A549 (cell line): ENCODE data around the gene DSCAM. TPM values are rescaled to one million over a fixed set of nuclear protein-coding genes. Genes with fewer than 3 reads are reported as not detected.

Experiments
- ATAC-seq, 2 experiments: fragments of 200-7000 bp in 1 of 2; fragments of >200 bp in 1 of 2; cut with Nextera tagmentation in 1 of 2; cut with Tn5 transposase in 1 of 2; 3 replicates each; pipeline versions ENCODE4 v1.8.0 to v1.9.1; 2018 to 2020; ENCODE audit warnings: mild to moderate bottlenecking in 1 of 2, moderate library complexity in 1 of 2
- CTCF ChIA-PET: fragments of 300-600 bp; sonication (Branson Sonifier 250); formaldehyde crosslinking; extraction: SDS; loops from one replicate; lab custom pipeline; 2021; ENCODE audit warnings: antibody characterized with exemption, inconsistent platforms; lab: Yijun Ruan, JAX
- POLR2A ChIA-PET: fragments of 350-600 bp; formaldehyde crosslinking; extraction: SDS; loops from one replicate; lab custom pipeline; 2021; ENCODE audit warnings: antibody characterized with exemption, inconsistent platforms; lab: Yijun Ruan, JAX
- DNase-seq, 2 experiments: peaks; one replicate each; pipeline versions ENCODE4 v3.0.0 to v3.0.0-alpha.2; 2011 to 2016; ENCODE audit warnings: low read depth in 1 of 2, low spot score in 1 of 2
- FAIRE-seq: peaks from 2 replicates; lab custom pipeline; 2011; peaks lifted over from hg19 to GRCh38; lab: Jason Lieb, UNC
- H3K27ac ChIP-seq, 2 experiments: fragments of >200 bp; sonication (Bioruptor Twin); formaldehyde crosslinking; 3 replicates each; pipeline ENCODE4 v1.5.1; 2016 to 2017
- H3K4me1 ChIP-seq: fragments of >200 bp; sonication (Bioruptor Twin); formaldehyde crosslinking; 3 replicates; pipeline ENCODE4 v1.6.1; 2016
- H3K4me2 ChIP-seq: fragments of >200 bp; sonication (Bioruptor Twin); formaldehyde crosslinking; 3 replicates; pipeline ENCODE4 v1.6.1; 2016
- H3K4me3 ChIP-seq: fragments of >200 bp; sonication (Bioruptor Twin); formaldehyde crosslinking; 3 replicates; pipeline ENCODE4 v1.5.1; 2016
- H3K9me3 ChIP-seq: fragments of >200 bp; sonication (Bioruptor Twin); formaldehyde crosslinking; 3 replicates; pipeline ENCODE4 v1.6.1; 2016
- CBX2 ChIP-seq: fragments of 200-600 bp; sonication (generic); IDR thresholded peaks from 2 replicates; pipeline ENCODE4 v1.6.1; 2016; ENCODE audit warnings: low read depth, mild to moderate bottlenecking, borderline replicate concordance
- CBX8 ChIP-seq: fragments of 200-600 bp; sonication (generic); IDR thresholded peaks from 2 replicates; pipeline ENCODE4 v1.6.1; 2016
- CEBPB ChIP-seq, 2 experiments: fragments of >200 bp in 1 of 2; sonication (Bioruptor Twin) in 1 of 2; formaldehyde crosslinking in 1 of 2; IDR thresholded peaks; 2 replicates each; pipeline ENCODE4 v1.6.1; 2012 to 2016
- CTCF ChIP-seq: fragments of >200 bp; sonication (Bioruptor Twin); formaldehyde crosslinking; IDR thresholded peaks from 3 replicates; pipeline ENCODE4 v1.5.1; 2016
- EHMT2 ChIP-seq: fragments of 200-600 bp; sonication (generic); IDR thresholded peaks from 2 replicates; pipeline ENCODE4 v1.6.1; 2016; ENCODE audit warnings: antibody characterized with exemption, low read depth, mild to moderate bottlenecking, moderate library complexity
- ESRRA ChIP-seq: fragments of 150-350 bp; IDR thresholded peaks from 2 replicates; pipeline ENCODE4 v1.6.1; 2014; ENCODE audit warnings: mild to moderate bottlenecking, low read length, borderline replicate concordance
- FOSB ChIP-seq: fragments of 250-450 bp; sonication (Bioruptor Pico); IDR thresholded peaks from 2 replicates; pipeline ENCODE4 v1.5.0; 2020; ENCODE audit warnings: mild to moderate bottlenecking, moderate library complexity
- FOSL2 ChIP-seq, 2 experiments: fragments of 450-650 bp in 1 of 2; fragments of >200 bp in 1 of 2; sonication (Bioruptor Twin) in 1 of 2; formaldehyde crosslinking; IDR thresholded peaks; 2 replicates each; pipeline versions ENCODE4 v1.5.0 to v1.6.1; 2016 to 2020; ENCODE audit warnings: mild to moderate bottlenecking in 1 of 2, moderate library complexity in 1 of 2
- HES2 ChIP-seq: fragments of >200 bp; sonication (Bioruptor Twin); formaldehyde crosslinking; IDR thresholded peaks from 2 replicates; pipeline ENCODE4 v1.6.1; 2016
- HMGXB4 ChIP-seq: fragments of 250-450 bp; sonication (Bioruptor Pico); IDR thresholded peaks from 2 replicates; pipeline ENCODE4 v1.5.0; 2021; ENCODE audit warnings: mild to moderate bottlenecking, moderate library complexity, borderline replicate concordance
- HOXB13 ChIP-seq: fragments of 250-450 bp; sonication (Bioruptor Pico); IDR thresholded peaks from 2 replicates; pipeline ENCODE4 v1.5.0; 2020; ENCODE audit warnings: low read depth, mild to moderate bottlenecking, moderate library complexity
- HOXB5 ChIP-seq: fragments of 250-450 bp; sonication (Bioruptor Pico); IDR thresholded peaks from 2 replicates; pipeline ENCODE4 v1.5.0; 2020; ENCODE audit warnings: mild to moderate bottlenecking, moderate library complexity
- KDM1A ChIP-seq: fragments of 200-600 bp; sonication (generic); IDR thresholded peaks from 2 replicates; pipeline ENCODE4 v1.6.1; 2016; ENCODE audit warnings: low read depth, mild to moderate bottlenecking
- KDM5A ChIP-seq: fragments of 200-600 bp; sonication (generic); IDR thresholded peaks from 2 replicates; pipeline ENCODE4 v1.6.1; 2016; ENCODE audit warnings: antibody characterized with exemption, mild to moderate bottlenecking
- MYC ChIP-seq: IDR thresholded peaks from 2 replicates; pipeline ENCODE4 v1.6.1; 2012; ENCODE audit warnings: mild to moderate bottlenecking, inconsistent platforms, low read length, improper control_type of control experiment, borderline replicate concordance
- NFE2L2 ChIP-seq: fragments of 150-350 bp; conservative IDR thresholded peaks from 2 replicates; pipeline ENCODE4 v1.6.1; 2014; ENCODE audit warnings: low read length
- NPAS2 ChIP-seq: fragments of 250-450 bp; sonication (Bioruptor Pico); IDR thresholded peaks from 2 replicates; pipeline ENCODE4 v1.8.0; 2022; ENCODE audit warnings: mild to moderate bottlenecking, moderate library complexity, borderline replicate concordance
- NR3C1 ChIP-seq: fragments of >200 bp; sonication (Bioruptor Twin); formaldehyde crosslinking; IDR thresholded peaks from 3 replicates; pipeline ENCODE4 v1.6.1; 2017
- PBX3 ChIP-seq: IDR thresholded peaks from 2 replicates; pipeline ENCODE4 v1.6.1; 2012
- RCOR1 ChIP-seq: fragments of 150-350 bp; IDR thresholded peaks from 2 replicates; pipeline ENCODE4 v1.6.1; 2014; ENCODE audit warnings: antibody characterized with exemption, low read length, low read depth
- RFX5 ChIP-seq: fragments of 450-650 bp; IDR thresholded peaks from 2 replicates; pipeline ENCODE4 v1.7.1; 2014; ENCODE audit warnings: antibody characterized with exemption, mild to moderate bottlenecking, moderate library complexity
- RNF2 ChIP-seq: fragments of 200-600 bp; sonication (generic); IDR thresholded peaks from 2 replicates; pipeline ENCODE4 v1.6.1; 2016; ENCODE audit warnings: low read depth, mild to moderate bottlenecking, antibody characterized with exemption, moderate library complexity, borderline replicate concordance
- TP53 ChIP-seq: fragments of 250-450 bp; sonication (Bioruptor Pico); IDR thresholded peaks from 2 replicates; pipeline ENCODE4 v1.5.0; 2021; ENCODE audit warnings: mild to moderate bottlenecking, moderate library complexity
- ZC3H11A ChIP-seq: fragments of 450-650 bp; IDR thresholded peaks from 2 replicates; pipeline ENCODE4 v1.6.1; 2014; ENCODE audit warnings: antibody characterized with exemption, mild to moderate bottlenecking
- ZNF302 ChIP-seq: fragments of 250-450 bp; sonication (Bioruptor Pico); IDR thresholded peaks from 2 replicates; pipeline ENCODE4 v1.9.0; 2021; ENCODE audit warnings: inconsistent platforms, mild to moderate bottlenecking, moderate library complexity
- ZSCAN20 ChIP-seq: fragments of 250-450 bp; sonication (Bioruptor Pico); IDR thresholded peaks from 2 replicates; pipeline ENCODE4 v1.8.0; 2022; ENCODE audit warnings: mild to moderate bottlenecking, moderate library complexity
- WGBS: methylation state at CpG from one replicate; pipeline ENCODE4 v1.1.6; 2017; ENCODE audit errors: missing lambda C conversion rate; 5-methylcytosine and 5-hydroxymethylcytosine counted together
- polyA plus RNA-seq, 4 experiments: library from polyadenylated mRNA; depleted of rRNA in 3 of 4; stranded (reverse); fragments of >200 nt; fragmentation: RNase III in 1 of 4; extraction: RNeasy Plus Mini Kit Qiagen cat#74134 plus additional on column Dnase treatment in 1 of 4; gene quantifications; 2 replicates in 3 of 4; 3 replicates in 1 of 4; pipeline ENCODE4 v1.2.3, GENCODE V29; 2011 to 2017
- TF ChIP-seq, protein P1 (sequence below): fragments of 250-450 bp; sonication (Bioruptor Pico); IDR thresholded peaks from 2 replicates; pipeline ENCODE4 v1.5.0; 2020; ENCODE audit warnings: low read depth, mild to moderate bottlenecking, moderate library complexity

The DSCAM gene
- polyA plus RNA-seq, 2 of the 4 experiments (the other 2 are of a cell fraction): not detected

DNA sequence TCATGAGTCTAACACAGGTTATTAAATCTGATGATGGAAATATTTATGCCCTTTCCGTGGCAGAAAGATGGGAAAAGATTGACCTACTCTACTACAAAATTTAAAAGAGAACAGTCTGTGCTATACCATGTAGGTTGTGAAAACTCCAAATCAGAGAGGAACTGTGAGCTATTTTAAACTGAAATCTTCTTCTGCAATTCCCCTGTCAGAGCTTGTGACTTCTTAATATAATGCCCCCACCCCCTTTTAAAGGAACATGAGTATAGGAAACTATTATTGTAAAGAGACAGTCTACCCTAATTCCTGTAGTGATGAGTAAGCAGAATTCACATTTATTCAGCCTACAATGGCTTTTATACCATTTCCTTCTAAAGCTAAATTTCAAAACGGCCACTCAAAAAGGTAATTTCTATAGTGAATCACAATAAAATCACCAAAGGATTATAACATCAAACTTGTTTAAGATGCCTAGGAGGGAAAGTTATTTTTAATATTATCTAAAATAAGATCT is 11.7 kb downstream of the DSCAM start:
- H3K27ac ChIP-seq: no peak overlapping the region
- ATAC-seq: no peak
- H3K4me3 ChIP-seq: no peak overlapping the region
- ChIA-PET POLR2A (no interaction called here), CTCF (interaction anchor here (1.0 kb wide), 1 partner anchor 16 kb away, joined by 4 read pairs; no protein-coding TSS in a partner anchor)
- no peak overlapping the region for H3K4me2 ChIP-seq
- 0% methylated on average over 2 of the region's 2 CpGs for whole genome bisulfite sequencing
- TF ChIP-seq HOXB13: no peak
- no peak for DNase-seq
- no peaks in the 10 kb centered on the region for H3K9me3 ChIP-seq
- no peak for FAIRE-seq
- H3K4me1 ChIP-seq: no peaks in the 10 kb centered on the region

DNA sequence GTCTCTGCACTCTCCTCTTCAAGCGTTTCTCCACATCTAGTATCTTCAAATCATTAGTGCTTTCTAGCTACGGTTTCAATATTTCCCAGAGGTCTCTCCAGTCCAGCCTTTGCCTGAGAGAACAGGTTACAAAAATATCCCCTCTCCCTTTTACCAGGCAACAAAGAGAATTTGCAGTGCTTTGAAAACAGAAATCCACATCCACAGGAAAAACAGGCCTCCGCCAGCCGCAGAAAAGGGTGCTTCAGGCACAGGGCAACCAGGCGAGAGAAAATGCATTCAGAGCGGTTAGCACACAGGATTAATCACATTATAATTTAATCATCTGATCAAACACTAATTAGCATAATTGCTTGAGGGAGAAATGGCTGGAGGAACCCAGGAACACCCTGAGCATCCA is 13.8 kb downstream of the DSCAM start:
- no peak for FAIRE-seq
- Histone ChIP-seq H3K4me3 (no peak overlapping the region), H3K4me2 (no peak overlapping the region), H3K27ac (no peak overlapping the region), H3K9me3 (no peaks in the 10 kb centered on the region), H3K4me1 (no peaks in the 10 kb centered on the region)
- ChIA-PET CTCF (interaction anchor here (0.8 kb wide), 1 partner anchor 9 kb away, joined by 3 read pairs; no protein-coding TSS in a partner anchor), POLR2A (no interaction called here)
- 19% methylated on average over 6 of the region's 6 CpGs for WGBS
- ATAC-seq: no peak
- TF ChIP-seq TP53 (CRISPR knock-in tag) (no peak), ZSCAN20 (CRISPR knock-in tag) (no peak), ESRRA (no peak), ZC3H11A (no peak), KDM1A (no peak), RFX5 (no peak), ZNF302 (CRISPR knock-in tag) (no peak), RCOR1 (no peak), FOSL2 (IDR thresholded peaks at IDR 0.05) (no peak), FOSL2 (CRISPR knock-in tag; IDR thresholded peaks at IDR 0.05) (no peak)
- no peak for DNase-seq

- no peak for FAIRE-seq
- no peak for ATAC-seq
- DNase-seq: no peak
- 56% methylated on average over 6 of the region's 6 CpGs for WGBS
- no peak overlapping the region for H3K4me3 ChIP-seq
- H3K27ac ChIP-seq: no peak overlapping the region
- POLR2A ChIA-PET: no interaction called here
- TF ChIP-seq EHMT2 (no peak), NFE2L2 (no peak), CTCF (no peak), HMGXB4 (CRISPR knock-in tag) (no peak), FOSB (CRISPR knock-in tag) (no peak), CBX2 (no peak), PBX3 (no peak), CBX8 (no peak), NR3C1 (no peak), ZSCAN20 (CRISPR knock-in tag) (no peak), RNF2 (no peak), CEBPB (IDR thresholded peaks at IDR 0.05) (no peak), MYC (no peak), NPAS2 (CRISPR knock-in tag) (no peak), HES2 (no peak), KDM5A (no peak), HOXB5 (no peak)
- TF ChIP-seq, protein P1, sequence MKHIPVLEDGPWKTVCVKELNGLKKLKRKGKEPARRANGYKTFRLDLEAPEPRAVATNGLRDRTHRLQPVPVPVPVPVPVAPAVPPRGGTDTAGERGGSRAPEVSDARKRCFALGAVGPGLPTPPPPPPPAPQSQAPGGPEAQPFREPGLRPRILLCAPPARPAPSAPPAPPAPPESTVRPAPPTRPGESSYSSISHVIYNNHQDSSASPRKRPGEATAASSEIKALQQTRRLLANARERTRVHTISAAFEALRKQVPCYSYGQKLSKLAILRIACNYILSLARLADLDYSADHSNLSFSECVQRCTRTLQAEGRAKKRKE (CRISPR knock-in tag): no peak
- no peaks in the 10 kb centered on the region for H3K9me3 ChIP-seq
- no peak overlapping the region for H3K4me2 ChIP-seq
- no peaks in the 10 kb centered on the region for H3K4me1 ChIP-seq
- CTCF ChIA-PET: no interaction called here
Observed at GRCh38 chr21:40832316-40832715, 14.6 kb downstream of the DSCAM start.
